ENCODE results near the gene PKHD1.
A peak's percentile ranks its signal among the peaks of the same experiment; 100 is the strongest.
"Not testable (repeated sequence)": the region's sequence is repeated elsewhere in the genome, so short reads cannot be mapped to it uniquely, and the experiment has no call there.

PKHD1 gene

DNA sequence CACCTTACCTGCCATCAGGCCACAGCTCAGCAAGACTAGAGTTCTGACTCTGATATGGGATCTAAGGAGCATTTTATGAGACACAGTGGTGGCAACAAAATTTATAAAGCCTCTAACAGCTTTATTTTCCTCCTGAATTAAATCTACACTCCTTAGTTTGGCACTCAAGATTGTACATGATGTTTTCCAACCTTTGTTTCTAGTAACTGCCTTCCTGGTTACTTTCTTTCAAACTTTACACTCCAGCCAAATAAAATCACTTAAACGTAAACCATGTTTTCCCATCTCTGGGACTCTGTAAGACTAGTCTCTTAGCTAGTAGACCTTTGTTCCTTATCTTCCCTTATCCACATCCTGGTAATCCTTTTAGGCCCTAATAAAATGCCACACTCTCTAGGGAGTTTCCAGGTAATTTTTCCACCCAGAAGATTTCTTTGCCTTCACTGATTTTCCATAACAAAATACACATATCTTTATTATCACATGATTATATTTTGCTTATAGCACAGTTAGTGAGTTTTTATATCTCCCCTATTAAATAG, 92.1 kb downstream of the PKHD1 start:
- DNase-seq (ENCODE audit: low read depth in 2 of 2) = no peak

DNA sequence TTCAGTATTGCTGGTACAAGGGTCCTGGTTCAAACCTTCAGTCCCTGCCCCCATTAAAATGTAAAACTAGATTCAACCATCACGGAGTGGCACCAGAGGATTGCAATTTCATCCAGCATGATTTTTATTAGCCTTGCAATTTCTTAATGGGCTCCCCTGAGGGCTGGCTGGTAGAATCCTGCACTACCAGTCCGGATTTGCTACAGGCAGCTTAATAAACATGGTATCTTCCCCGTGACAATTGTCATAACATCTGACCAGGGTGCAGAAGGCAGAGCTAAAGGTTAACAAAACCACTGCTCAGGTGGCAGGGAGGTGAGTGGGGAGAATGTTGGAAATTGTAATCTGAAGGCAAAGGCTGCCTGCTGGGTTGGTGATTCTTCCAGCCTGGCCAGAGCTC, 94.5 kb downstream of the PKHD1 start:
- DNase-seq (ENCODE audit: low read depth in 2 of 2) = no peak

DNA sequence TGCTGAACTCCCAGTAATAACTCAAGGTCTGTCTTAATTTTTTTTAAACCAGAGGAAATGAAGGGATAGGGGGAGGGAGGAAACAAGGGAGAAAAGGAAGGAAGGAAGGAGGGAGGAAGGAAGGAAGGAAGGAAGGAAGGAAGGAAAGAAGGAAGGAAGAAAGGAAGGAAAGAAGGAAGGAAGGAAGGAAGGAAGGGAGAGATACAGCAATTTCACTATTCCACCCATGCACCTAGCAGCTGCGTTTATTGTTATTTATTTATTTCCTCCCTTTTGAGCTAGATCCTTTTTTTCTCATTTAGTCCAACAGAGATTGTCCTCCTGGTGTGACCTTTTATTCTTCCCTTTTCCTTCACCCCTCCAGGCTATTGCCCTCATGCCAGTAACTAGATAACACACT, 97.6 kb downstream of the PKHD1 start:
- no peak for DNase-seq (ENCODE audit: low read depth in 2 of 2)

DNA sequence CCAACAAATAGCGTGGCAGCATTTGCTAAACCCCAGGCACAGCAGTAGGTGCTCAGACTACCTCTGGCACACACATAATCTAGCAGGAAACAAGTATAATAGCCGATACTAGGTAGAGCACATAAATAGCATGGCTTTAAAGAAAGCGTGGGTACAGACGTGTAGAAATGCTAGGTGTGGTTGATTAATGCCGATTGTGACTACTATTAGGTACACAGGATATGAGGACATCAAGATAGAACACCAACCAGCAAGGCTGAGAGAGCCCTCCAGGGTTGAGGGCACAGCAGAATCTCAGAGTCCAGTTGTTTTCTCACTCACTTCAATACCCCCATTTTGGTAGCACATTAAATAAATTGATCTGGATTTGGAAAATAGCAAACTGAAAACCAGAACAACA, 100.5 kb downstream of the PKHD1 start:
- no peak for DNase-seq (ENCODE audit: low read depth in 2 of 2)

DNA sequence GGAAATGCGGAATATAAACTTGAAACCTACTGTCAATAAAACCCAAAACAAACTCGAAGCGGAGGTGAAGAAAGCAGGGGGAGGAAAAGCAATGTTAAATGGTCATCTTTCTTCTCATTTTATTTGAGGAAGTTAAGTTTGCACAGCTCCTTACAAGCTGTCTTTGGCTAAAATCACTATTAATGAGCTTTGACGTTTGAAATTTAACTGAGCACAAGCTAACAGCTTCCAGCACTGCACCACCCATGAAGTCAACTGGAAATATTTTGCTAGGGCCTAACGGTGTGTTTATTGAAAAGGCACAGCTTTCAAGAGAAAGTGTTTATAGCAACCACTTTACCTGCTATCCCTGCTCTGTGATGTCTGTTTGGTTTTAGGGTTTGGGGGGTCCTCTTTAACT, 103.8 kb downstream of the PKHD1 start:
- DNase-seq (ENCODE audit: low read depth in 2 of 2) = no peak

DNA sequence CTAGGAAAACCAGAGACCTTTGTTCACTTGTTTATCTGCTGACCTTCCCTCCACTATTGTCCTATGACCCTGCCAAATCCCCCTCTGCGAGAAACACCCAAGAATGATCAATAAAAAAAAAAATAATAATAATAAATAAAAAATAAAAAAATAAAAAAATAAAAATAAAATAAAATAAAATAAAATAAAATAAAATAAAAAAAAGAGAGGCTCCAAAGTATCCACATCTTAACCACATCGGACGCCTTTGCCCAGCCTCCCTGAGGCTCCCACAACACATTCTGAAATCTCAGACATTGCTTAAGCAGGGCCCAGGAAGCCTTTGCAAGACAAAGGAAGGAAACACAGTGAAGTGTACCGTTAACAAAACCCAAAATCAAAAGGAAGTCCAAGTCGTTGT, 104.7 kb downstream of the PKHD1 start:
- DNase-seq (ENCODE audit: low read depth in 2 of 2) = not testable (repeated sequence)

DNA sequence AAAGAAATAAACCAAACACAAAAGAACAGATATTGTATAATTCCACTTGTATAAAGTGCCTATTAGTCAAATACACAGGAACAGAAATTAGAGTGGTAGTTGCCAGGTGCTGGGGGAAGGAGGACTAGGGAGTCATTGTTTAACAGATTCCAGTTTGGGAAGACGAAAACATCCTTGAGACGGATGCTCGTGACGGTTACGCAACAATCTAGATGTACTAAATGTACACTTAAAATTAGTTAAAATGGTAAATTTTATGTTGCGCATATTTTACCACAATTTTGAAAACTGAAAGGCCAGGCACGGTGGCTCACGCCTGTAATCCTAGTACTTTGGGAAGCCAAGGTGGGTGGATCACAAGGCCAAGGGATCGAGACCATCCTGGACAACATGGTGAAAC, 111.0 kb downstream of the PKHD1 start:
- DNase-seq (ENCODE audit: low read depth in 2 of 2) = no peak

DNA sequence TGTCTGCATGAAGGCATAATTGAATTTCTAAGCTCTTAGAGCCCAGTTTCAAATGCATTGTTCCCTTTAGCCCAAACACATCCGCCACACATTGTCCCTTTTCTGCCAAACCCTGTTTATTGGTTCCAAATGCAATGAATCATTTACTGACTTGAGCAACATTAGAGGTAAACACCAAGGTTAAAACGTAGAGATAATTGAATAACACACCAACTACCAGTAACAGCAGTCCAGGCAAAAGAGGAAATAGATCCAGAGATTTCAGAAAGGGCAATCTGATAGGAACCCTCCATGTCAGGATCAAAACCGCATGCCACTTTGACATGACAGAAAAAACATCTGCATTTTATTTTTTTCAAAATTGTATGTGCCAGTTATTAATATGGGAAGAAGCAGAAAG, 114.8 kb downstream of the PKHD1 start:
- no peak for DNase-seq (ENCODE audit: low read depth in 2 of 2)

DNA sequence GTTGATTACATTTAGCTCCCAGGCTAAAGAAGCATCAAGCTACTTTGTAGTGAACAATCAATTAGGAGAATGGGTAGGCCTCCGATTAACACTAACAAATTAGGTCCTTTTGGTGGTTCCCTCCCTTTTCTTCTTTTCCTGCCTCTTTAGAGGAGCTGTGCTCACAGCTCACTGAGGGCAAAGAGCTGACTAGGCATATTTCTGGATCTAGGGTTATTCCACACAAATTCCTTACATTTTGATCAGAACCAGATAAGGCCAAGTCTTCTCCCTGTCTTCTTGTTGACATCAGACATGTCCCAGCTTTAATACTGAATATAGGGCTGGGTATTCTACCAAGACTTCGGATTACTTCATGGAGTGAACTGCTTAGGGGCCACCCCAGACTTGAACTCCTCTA, 119.1 kb downstream of the PKHD1 start:
- DNase-seq (ENCODE audit: low read depth in 2 of 2) = no peak

DNA sequence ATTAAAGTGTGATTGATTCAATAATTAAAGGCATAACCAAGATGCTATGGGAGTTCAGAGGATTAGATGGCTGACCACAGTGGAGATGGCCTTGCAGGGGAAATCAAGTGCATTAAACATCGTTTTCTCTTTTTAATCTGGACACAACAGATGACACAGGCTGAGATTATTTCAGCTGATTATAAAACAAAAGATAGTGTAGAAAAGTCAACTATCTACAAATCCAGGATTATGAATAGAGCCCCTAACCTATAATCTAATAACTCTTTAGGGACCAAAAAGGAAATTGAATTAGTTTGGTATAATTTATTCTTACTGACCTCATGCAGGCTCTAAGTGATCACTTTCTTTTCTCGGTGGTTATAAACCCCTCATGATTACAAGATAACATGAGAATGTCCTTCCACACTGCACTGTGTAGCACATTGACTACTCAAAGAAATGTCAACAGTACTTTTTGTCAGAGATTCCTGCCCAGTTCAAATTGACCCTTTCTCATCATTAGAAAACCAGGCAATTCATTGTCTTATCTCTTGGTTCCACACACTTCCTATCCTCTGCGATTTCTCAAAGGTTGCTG, 122.1 kb downstream of the PKHD1 start:
- no peak for DNase-seq (ENCODE audit: low read depth in 2 of 2)

DNA sequence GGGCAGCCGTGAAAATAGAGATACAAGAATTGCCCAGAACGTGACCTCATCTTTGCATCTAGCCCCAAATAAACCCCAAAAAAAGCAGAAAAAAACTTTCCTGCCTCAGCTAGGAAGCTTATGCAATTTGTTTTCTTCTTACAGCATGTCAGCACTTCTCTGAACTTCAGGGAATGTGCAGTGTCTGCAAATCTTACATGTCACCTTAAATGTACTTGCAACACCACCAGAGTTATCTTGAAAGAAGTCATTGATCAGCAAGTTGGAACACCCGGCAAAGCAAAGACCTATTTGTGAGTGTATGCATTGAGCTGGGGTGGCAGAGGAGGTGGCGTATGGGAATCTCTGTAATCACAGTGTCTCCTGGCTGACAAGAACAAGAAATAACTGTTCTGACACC, 123.4 kb downstream of the PKHD1 start:
- DNase-seq (ENCODE audit: low read depth in 2 of 2) = no peak

DNA sequence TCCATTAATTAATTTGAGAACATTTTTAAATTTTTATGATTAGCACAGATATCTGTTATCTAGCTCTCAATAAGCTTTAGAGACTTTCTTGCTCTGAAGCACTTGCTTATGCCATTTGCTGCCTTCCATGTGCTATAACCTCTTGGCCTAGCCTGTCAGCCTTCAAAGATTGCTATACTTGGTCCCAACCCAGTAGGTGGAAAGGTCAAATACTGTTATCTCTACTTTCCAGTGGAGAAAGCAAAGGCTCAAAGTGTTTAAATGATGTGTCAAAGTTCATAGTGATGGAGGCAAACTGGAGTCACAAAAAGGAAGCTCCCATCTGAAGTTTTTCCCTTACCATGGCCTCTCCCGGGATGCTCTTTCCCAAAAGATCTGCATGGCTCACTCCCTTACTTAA, 125.1 kb downstream of the PKHD1 start:
- no peak for DNase-seq (ENCODE audit: low read depth in 2 of 2)

DNA sequence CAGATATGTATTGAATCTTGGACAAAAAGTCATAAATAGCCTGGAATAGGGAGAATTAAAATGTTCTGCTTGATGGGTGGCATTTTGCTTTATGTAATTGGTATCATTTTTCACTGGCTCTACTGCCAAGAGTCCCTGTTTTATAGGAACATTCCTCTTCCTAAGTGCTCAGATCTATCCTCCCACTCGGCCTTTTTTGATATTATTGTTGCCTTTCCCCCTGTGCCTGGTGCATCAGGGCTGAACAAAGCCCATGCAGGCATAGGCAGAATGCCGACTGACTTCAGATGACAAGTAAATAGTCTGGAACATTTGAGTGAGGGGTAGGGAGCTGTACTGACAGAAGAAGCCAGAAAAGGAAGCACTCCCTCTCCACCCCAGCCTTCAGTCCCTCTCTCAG, 127.0 kb downstream of the PKHD1 start:
- no peak for DNase-seq (ENCODE audit: low read depth in 2 of 2)

DNA sequence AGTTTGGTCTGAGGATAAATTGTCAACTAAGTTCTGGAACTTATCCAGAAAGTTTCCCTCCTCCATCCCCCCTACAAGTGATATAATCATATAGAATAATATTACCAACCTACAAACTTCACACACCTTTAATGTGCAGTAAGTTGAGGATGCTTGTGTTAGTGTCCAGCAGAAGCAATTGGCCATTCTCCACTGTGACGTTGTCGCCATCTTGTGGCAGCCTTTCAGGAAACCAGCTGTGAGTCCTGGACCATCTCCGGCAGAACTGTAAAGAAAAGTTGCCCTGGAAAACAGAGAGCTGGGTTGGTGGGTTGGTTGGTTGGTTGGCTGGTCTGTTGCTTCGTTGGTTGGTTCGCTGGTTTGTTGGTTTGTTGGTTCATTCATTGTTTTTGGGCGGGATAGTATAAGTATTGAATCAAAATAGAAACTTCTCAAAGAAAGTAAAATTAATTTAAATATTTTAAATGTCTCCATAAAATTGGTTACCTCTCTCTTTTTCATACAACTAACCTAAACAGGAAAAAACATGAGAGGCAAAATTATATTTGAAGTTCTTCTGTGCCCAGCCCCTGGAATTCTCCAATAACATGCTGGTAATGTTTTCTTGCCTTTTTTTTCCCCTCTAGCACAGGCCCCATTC, 127.5 kb downstream of the PKHD1 start:
- peak; percentile 9 to 37 for DNase-seq (ENCODE audit: low read depth in 2 of 2)

DNA sequence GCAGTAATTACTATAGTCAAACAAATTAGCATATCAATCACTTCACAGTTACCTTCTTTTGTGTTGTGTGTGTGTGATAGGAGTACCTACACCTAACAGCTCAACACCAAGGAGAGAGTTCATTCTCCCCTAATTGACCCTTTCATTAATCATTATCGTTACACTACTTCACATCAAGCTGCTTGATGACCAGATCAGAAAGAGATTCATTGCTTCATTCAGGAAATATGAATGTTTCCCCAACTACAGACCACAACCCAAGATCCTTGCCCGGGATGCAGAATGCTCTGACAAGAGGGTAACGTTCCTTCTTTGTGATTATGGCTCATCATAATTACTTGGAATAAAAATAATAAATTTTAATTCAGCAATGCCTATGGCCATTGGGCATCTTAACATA, 132.7 kb downstream of the PKHD1 start:
- no peak for DNase-seq (ENCODE audit: low read depth in 2 of 2)

DNA sequence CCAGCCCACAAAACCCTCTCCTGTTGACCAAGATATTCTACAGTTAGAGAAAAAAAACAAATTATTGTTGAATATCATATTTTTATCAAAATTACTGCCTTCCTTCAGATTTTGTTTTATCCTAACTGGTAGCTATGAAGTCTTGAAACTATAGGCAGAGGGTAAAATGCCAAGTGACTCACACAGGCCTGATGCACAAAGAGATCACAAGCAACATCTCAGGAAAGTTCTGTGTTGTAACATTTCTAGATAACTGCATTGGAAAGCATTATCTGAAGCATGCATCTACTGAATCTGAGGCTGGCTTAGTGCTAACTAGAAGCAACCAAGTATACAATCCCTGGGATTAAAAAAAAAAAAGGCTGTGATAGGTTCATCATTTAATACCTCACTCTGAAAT, 134.2 kb downstream of the PKHD1 start:
- no peak for DNase-seq (ENCODE audit: low read depth in 2 of 2)

DNA sequence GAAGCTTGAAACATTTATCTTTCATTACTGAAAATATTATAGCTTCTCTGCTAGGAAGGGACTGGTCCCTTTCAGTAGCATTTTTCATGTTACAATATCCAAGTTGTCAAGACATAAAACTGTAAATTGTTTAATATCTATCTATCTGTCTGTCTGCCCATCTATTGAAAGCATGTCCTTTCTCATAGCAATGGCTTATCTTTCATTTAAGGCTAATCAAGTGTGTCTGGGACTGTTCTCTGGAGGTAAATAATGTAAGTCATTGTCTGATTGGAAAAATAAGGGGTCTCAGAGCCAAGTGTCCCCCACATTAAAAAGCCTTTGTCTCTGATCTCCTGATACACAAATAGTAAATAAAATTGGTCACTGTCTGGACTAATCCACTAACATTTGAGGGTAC, 135.5 kb downstream of the PKHD1 start:
- no peak for DNase-seq (ENCODE audit: low read depth in 2 of 2)

DNA sequence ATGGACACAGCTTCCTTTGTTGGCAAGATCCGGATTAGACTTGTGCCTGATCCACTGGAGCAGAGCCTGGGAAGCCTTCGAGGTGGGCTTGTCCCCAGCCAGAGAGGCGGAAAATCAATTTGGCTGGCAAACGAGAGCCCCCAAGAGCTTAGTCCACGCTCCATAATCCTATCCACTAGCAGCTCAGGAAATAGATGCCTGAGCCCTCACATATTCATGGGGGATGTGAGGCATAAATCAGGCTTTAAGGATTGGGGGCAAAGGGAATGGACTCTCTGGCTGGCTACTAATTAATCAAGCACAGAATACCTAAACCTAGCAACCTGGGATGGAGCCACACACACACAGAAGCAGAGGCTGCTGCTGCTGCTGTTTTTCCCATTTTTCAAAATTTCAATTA, 137.9 kb downstream of the PKHD1 start:
- DNase-seq (ENCODE audit: low read depth in 2 of 2) = no peak

DNA sequence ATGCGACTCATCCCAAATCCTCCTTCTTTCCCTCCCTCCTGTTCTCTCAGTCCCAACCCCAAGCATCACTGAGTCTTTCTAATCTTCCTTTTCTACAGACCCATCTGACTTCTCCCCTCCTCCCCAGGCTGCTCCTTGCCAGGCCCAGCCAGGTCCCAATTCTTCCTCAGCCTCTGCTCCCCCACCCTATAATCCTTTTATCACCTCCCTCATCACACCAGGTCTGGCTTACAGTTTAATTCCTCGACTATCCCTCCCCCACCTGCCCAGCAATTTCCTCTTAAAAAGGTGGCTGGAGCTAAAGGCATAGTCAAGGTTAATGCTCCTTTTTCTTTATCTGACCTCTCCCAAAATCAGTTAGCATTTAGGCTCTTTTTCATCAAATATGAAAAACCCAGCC, 147.7 kb downstream of the PKHD1 start:
- DNase-seq (ENCODE audit: low read depth in 2 of 2) = not testable (repeated sequence)

DNA sequence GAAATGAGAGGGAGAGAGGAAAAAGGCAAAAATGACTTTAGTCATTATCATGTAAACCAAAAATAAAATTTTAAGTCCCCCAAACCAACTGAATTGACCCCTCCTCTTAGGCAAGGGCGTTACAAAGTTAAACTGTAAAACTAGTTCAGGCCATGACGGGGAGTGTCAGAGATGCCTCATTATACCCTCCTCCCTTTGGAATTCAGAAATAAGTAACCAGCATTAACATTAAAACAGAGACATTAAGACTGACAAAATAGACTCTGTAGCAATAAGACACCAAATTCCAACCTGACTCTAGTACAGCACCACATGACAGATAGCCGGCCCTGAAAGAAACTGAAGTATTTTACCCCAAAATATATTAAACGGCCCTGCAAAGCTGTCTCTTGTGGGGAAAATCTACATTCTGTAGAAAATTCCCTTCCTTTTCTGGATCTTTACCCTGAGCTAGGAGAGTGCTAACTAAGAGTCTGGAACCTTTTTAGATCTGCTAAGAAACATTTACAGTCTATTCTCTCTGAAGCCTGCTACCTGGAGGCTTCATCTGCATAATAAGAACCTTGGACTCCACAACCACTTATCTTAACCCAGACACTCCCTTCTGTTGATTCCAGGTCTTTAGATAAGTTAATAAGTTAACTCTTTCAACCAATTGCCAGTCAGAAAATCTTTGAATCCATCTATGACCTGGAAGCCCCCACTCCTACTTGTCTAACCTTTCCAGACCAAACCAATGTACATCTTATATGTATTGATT, 150.7 kb downstream of the PKHD1 start:
- no peak for DNase-seq (ENCODE audit: low read depth in 2 of 2)

DNA sequence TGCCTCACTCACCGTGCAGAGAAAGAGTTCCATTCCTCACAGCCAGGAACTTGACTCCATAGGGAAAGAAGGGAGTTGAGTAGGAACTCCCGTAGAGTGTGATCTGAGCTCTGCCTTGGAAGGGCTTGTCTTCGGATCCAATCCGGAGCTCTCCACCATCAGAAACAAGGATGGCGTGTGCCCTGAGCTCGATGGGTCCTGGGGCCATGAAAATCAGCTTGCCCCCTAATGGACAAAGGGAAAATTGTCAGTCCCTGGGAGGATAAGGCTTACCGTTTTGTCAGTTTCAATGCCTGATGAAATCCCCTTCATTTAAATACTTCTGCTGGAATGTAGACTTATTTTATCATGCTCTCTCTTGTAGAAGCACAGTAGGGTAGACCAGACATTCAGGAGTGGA, 153.3 kb downstream of the PKHD1 start:
- DNase-seq (ENCODE audit: low read depth in 2 of 2) = no peak

DNA sequence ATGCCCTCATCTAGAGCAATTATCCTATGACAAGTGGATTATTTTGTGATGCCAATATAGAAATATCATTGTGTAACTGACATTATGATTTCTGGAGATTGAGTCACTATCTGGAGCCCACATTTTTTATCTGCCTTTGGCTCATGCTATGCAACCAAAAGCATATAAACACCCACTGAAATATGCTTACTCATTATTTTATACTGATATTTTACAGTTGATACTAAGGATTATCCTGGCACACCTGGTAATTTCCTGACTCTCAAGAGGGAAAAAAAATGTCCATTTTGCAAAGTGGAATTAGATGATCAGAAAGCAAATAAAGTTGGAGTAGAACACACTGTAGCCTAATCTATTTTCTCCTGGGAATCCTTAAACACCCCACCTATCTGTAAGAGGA, 154.5 kb downstream of the PKHD1 start:
- DNase-seq (ENCODE audit: low read depth in 2 of 2) = no peak

DNA sequence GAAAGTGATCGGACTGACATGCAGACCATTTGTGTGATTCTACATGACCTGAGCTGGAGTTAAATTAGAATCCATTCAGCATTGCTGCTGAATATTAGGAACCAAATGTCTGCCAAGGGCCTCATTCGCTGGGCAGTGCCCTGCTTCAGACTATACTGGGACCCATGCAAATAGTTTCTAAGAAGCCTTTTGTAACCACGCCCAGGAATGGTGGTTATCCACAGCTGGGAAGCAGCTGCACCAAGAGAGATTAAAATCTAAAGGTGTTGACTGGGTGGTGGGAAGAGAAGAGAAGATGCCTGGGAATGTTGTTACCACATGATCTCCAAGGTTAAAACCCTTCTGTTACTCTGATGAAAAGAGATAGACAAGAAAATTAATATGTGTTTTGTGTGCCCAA, 156.8 kb downstream of the PKHD1 start:
- no peak for DNase-seq (ENCODE audit: low read depth in 2 of 2)
